ENCODE results near the gene NTRK2.

DNA sequence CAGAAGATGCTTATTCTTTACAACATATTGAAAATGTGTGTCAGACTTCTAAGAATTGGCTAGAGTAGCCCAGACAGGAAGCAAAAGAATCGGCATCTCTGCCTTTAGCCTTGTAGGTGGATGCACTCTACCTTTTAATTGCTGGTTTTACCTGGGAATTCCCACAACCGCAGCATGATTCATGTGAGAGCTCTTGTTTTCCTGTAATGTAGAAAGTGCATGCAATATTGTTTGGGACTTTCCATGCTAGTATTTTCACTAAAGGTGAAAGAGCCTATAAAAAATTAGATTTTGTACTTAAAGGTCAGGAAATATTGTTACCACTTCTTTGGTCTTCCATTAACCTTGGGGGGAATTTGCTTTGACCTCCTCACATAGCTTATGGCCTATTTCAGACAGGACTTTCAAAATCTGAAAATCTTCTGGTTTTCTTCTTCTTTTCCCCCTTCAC, 89.8 kb downstream of the NTRK2 start:
- TF ChIP-seq POLR2A (IDR thresholded peaks at IDR 0.05) (no peak), POLR2AphosphoS5 (IDR thresholded peaks at IDR 0.05) (no peak), EP300 (IDR thresholded peaks at IDR 0.05) (no peak)
- TF ChIP-seq, protein P1, sequence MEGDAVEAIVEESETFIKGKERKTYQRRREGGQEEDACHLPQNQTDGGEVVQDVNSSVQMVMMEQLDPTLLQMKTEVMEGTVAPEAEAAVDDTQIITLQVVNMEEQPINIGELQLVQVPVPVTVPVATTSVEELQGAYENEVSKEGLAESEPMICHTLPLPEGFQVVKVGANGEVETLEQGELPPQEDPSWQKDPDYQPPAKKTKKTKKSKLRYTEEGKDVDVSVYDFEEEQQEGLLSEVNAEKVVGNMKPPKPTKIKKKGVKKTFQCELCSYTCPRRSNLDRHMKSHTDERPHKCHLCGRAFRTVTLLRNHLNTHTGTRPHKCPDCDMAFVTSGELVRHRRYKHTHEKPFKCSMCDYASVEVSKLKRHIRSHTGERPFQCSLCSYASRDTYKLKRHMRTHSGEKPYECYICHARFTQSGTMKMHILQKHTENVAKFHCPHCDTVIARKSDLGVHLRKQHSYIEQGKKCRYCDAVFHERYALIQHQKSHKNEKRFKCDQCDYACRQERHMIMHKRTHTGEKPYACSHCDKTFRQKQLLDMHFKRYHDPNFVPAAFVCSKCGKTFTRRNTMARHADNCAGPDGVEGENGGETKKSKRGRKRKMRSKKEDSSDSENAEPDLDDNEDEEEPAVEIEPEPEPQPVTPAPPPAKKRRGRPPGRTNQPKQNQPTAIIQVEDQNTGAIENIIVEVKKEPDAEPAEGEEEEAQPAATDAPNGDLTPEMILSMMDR (IDR thresholded peaks at IDR 0.05): no peak

Data from upper lobe of left lung (tissue), 4 donors.